Breast epithelium (tissue), 3 donors: ENCODE data around the gene CHURC1.

ENCODE experiments used
- POLR2AphosphoS5 ChIP-seq, 3 donors: sonication (generic); formaldehyde crosslinking; IDR thresholded peaks; one replicate each; pipeline ENCODE4 v1.6.1; 2017; ENCODE audit warnings: antibody characterized with exemption in 3 of 3
- TF ChIP-seq, protein P1 (sequence below), 3 donors: fragments of 450-650 bp; IDR thresholded peaks; one replicate each; pipeline ENCODE4 v1.5.1; 2016 to 2017; ENCODE audit warnings: antibody characterized with exemption in 3 of 3, mild to moderate bottlenecking in 3 of 3, moderate library complexity in 3 of 3

GRCh38 chr14:64915797-64916196 is 1.5 kb downstream of the CHURC1 start:
- TF ChIP-seq, protein P1, sequence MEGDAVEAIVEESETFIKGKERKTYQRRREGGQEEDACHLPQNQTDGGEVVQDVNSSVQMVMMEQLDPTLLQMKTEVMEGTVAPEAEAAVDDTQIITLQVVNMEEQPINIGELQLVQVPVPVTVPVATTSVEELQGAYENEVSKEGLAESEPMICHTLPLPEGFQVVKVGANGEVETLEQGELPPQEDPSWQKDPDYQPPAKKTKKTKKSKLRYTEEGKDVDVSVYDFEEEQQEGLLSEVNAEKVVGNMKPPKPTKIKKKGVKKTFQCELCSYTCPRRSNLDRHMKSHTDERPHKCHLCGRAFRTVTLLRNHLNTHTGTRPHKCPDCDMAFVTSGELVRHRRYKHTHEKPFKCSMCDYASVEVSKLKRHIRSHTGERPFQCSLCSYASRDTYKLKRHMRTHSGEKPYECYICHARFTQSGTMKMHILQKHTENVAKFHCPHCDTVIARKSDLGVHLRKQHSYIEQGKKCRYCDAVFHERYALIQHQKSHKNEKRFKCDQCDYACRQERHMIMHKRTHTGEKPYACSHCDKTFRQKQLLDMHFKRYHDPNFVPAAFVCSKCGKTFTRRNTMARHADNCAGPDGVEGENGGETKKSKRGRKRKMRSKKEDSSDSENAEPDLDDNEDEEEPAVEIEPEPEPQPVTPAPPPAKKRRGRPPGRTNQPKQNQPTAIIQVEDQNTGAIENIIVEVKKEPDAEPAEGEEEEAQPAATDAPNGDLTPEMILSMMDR (IDR thresholded peaks at IDR 0.05): no peak
- no peak for TF ChIP-seq POLR2AphosphoS5 (IDR thresholded peaks at IDR 0.05)
